Tibial artery (tissue), 4 donors: ENCODE data around the gene NT5C3B.

Experiments used
- DNase-seq, 2 donors: peaks; one replicate each; pipeline ENCODE4 v3.0.0-alpha.2; 2019
- H3K27ac ChIP-seq, 2 donors: fragments of 200-600 bp; sonication (generic) in 1 of 2; 1 replicate in 1 of 2; 2 replicates in 1 of 2; pipeline ENCODE4 v1.5.1; 2018 to 2019; ENCODE audit warnings: mild to moderate bottlenecking in 1 of 2
- H3K27me3 ChIP-seq, 2 donors: fragments of 200-600 bp; sonication (generic) in 1 of 2; one replicate each; pipeline versions ENCODE4 v1.5.1 to v1.6.0; 2016 to 2019
- H3K36me3 ChIP-seq, 3 donors: fragments of 200-600 bp; sonication (generic) in 2 of 3; one replicate each; pipeline ENCODE4 v1.5.1; 2016 to 2019; ENCODE audit warnings: mild to moderate bottlenecking in 2 of 3
- H3K4me1 ChIP-seq, 4 donors: fragments of 200-600 bp; sonication (generic) in 2 of 4; 1 replicate in 3 of 4; 2 replicates in 1 of 4; pipeline ENCODE4 v1.5.1; 2016 to 2019
- H3K4me3 ChIP-seq, 2 donors: fragments of 200-600 bp; sonication (generic) in 1 of 2; 1 replicate in 1 of 2; 2 replicates in 1 of 2; pipeline ENCODE4 v1.5.1; 2018 to 2019; ENCODE audit warnings: mild to moderate bottlenecking in 2 of 2
- H3K9me3 ChIP-seq, 3 donors: fragments of 200-600 bp; sonication (generic) in 1 of 3; one replicate each; pipeline ENCODE4 v1.5.1; 2016 to 2019
- CTCF ChIP-seq, 2 experiments: fragments of 200-600 bp in 1 of 2; fragments of 450-650 bp in 1 of 2; IDR thresholded peaks; one replicate each; pipeline ENCODE4 v1.5.1; 2017 to 2019; ENCODE audit warnings: antibody characterized with exemption in 2 of 2, mild to moderate bottlenecking in 1 of 2, moderate library complexity in 1 of 2
- intact Hi-C: fragments of 100-400 bp; cut with DNase I; formaldehyde crosslinking; loops from one replicate; pipeline ENCODE4 v1.15.0; 2023; ENCODE audit warnings: low total_unique reads

NT5C3B gene

GRCh38 chr17:41814195-41814594 lies 21.8 kb downstream of the NT5C3B start:
- no peak for TF ChIP-seq CTCF (IDR thresholded peaks at IDR 0.05)
- H3K4me1 ChIP-seq = peaks cover 0 to 40% (median 29%) of the 10 kb centered on the region in 4 donors
- H3K4me3 ChIP-seq = no peak overlapping the region
- no peaks in the 10 kb centered on the region for H3K9me3 ChIP-seq
- H3K27me3 ChIP-seq = no peaks in the 10 kb centered on the region
- H3K36me3 ChIP-seq = peaks cover 0 to 8% (median 0%) of the 10 kb centered on the region in 3 donors
- intact Hi-C loops = loop anchor here (10.0 kb wide), 1 partner anchor 51 kb away; the partner anchor contains the start of gene KLHL11
- H3K27ac ChIP-seq = peak overlapping the region in 1 of 2 donors; percentile 80
- no peak for DNase-seq

GRCh38 chr17:41813699-41814124 lies 22.3 kb downstream of the NT5C3B start:
- no peak for TF ChIP-seq CTCF (IDR thresholded peaks at IDR 0.05)
- H3K4me1 ChIP-seq = peaks cover 0 to 40% (median 31%) of the 10 kb centered on the region in 4 donors
- peak overlapping the region; percentile 78 to 80 for H3K27ac ChIP-seq
- intact Hi-C loops = loop anchor here (2.0 to 10.0 kb wide), 2 partner anchors 23 to 51 kb away; partner anchors contain the start of genes KLHL10, KLHL11 and NT5C3B
- H3K9me3 ChIP-seq = no peaks in the 10 kb centered on the region
- DNase-seq = no peak
- no peaks in the 10 kb centered on the region for H3K27me3 ChIP-seq
- H3K4me3 ChIP-seq = peak overlapping the region; percentile 59 to 84
- H3K36me3 ChIP-seq = peaks cover 0 to 7% (median 0%) of the 10 kb centered on the region in 3 donors

GRCh38 chr17:41813152-41813680 lies 22.8 kb downstream of the NT5C3B start:
- DNase-seq = no peak
- peak overlapping the region; percentile 59 to 84 for H3K4me3 ChIP-seq
- TF ChIP-seq CTCF (IDR thresholded peaks at IDR 0.05) = no peak
- H3K36me3 ChIP-seq = peaks cover 0 to 7% (median 0%) of the 10 kb centered on the region in 3 donors
- no peaks in the 10 kb centered on the region for H3K27me3 ChIP-seq
- intact Hi-C loops = loop anchor here (2.0 to 10.0 kb wide), 2 partner anchors 24 to 52 kb away; partner anchors contain the start of genes KLHL10, KLHL11 and NT5C3B
- H3K9me3 ChIP-seq = no peaks in the 10 kb centered on the region
- peaks cover 0 to 40% (median 31%) of the 10 kb centered on the region in 4 donors for H3K4me1 ChIP-seq
- H3K27ac ChIP-seq = peak overlapping the region; percentile 78 to 80

GRCh38 chr17:41812381-41813151 lies 23.5 kb downstream of the NT5C3B start, which contains the start of gene FKBP10:
Gene FKBP10, plus strand, starts transcription at chr17:41813004. Its CDS starts 31 bp downstream, at chr17:41813035.
- intact Hi-C loops = loop anchor here (2.0 to 10.0 kb wide), 2 partner anchors 24 to 52 kb away; partner anchors contain the start of genes KLHL10, KLHL11 and NT5C3B
- no peaks in the 10 kb centered on the region for H3K9me3 ChIP-seq
- peak within 1 kb of the TSS; percentile 59 to 84 for H3K4me3 ChIP-seq
- no peak for TF ChIP-seq CTCF (IDR thresholded peaks at IDR 0.05)
- H3K27ac ChIP-seq = peak within 1 kb of the TSS; percentile 78 to 80
- peaks cover 0 to 40% (median 31%) of the 10 kb centered on the region in 4 donors for H3K4me1 ChIP-seq
- no peaks in the 10 kb centered on the region for H3K27me3 ChIP-seq
- peaks cover 0 to 6% (median 0%) of the 10 kb centered on the region in 3 donors for H3K36me3 ChIP-seq
- DNase-seq = peak; percentile 73 to 88

- Histone ChIP-seq H3K4me1 (peaks cover 0 to 40% (median 31%) of the 10 kb centered on the region in 4 donors), H3K27ac (peak within 1 kb of the TSS; percentile 78 to 80), H3K9me3 (no peaks in the 10 kb centered on the region), H3K27me3 (no peaks in the 10 kb centered on the region), H3K36me3 (peaks cover 0 to 13% (median under 1%) of the 10 kb centered on the region in 3 donors), H3K4me3 (peak within 1 kb of the TSS; percentile 59 to 84)
- TF ChIP-seq CTCF (IDR thresholded peaks at IDR 0.05) = peak; percentile 62 to 77
- DNase-seq = peak; percentile 72 to 88
- intact Hi-C loops = loop anchor here (2.0 to 10.0 kb wide), 2 partner anchors 25 to 53 kb away; partner anchors contain the start of genes KLHL10, KLHL11 and NT5C3B
These were observed 24.3 kb downstream of the NT5C3B start, which contains the start of gene P3H4 for GRCh38 chr17:41811549-41812380. Gene P3H4, minus strand, starts transcription at chr17:41811949. Its CDS starts 34 bp downstream, at chr17:41811915.
